MG63 (cell line): ENCODE measurements around the gene GMDS. TPM values are rescaled to one million over a fixed set of nuclear protein-coding genes. Genes with fewer than 3 reads are reported as not detected.
A peak's percentile ranks its signal among the peaks of the same experiment; 100 is the strongest.

Experiments used
- DNase-seq: peaks from one replicate; pipeline ENCODE4 v3.0.0-alpha.2; 2020
- H3K27me3 ChIP-seq: fragments of 250-450 bp; sonication (Bioruptor Pico); 2 replicates; pipeline ENCODE4 v1.5.1; 2020; ENCODE audit warnings: mild to moderate bottlenecking, moderate library complexity
- H3K36me3 ChIP-seq: fragments of 250-450 bp; sonication (Bioruptor Pico); 2 replicates; pipeline ENCODE4 v1.5.1; 2020; ENCODE audit warnings: mild to moderate bottlenecking, moderate library complexity
- H3K4me3 ChIP-seq: fragments of 250-450 bp; sonication (Bioruptor Pico); 2 replicates; pipeline ENCODE4 v1.5.1; 2020; ENCODE audit warnings: mild to moderate bottlenecking, moderate library complexity
- H3K9me3 ChIP-seq: fragments of 250-450 bp; sonication (Bioruptor Pico); 2 replicates; pipeline ENCODE4 v1.5.1; 2020; ENCODE audit warnings: mild to moderate bottlenecking, moderate library complexity
- total RNA-seq: library from RNA; depleted of rRNA; stranded (reverse); fragments of >200 nt; shearing (Covaris generic); gene quantifications from 2 replicates; pipeline ENCODE4 v1.2.3, GENCODE V29; 2014; ENCODE audit warnings: low replicate concordance

GMDS gene
- total RNA-seq, 1 experiment from 2014 or later: 1.8 TPM

GRCh38 chr6:2033544-2033943 is 211.9 kb downstream of the GMDS start:
- H3K36me3 ChIP-seq: no peaks in the 10 kb centered on the region

GRCh38 chr6:2030682-2031244 is 214.6 kb downstream of the GMDS start:
- Histone ChIP-seq H3K4me3 (no peak overlapping the region), H3K36me3 (no peaks in the 10 kb centered on the region), H3K27me3 (no peaks in the 10 kb centered on the region), H3K9me3 (no peaks in the 10 kb centered on the region)
- no peak for DNase-seq

More at GRCh38 chr6:2033544-2033943, 211.9 kb downstream of the GMDS start:
- DNase-seq: no peak
- no peaks in the 10 kb centered on the region for H3K9me3 ChIP-seq
- H3K27me3 ChIP-seq: no peaks in the 10 kb centered on the region
- no peak overlapping the region for H3K4me3 ChIP-seq

- Histone ChIP-seq H3K36me3 (no peaks in the 10 kb centered on the region), H3K4me3 (no peak overlapping the region), H3K9me3 (no peaks in the 10 kb centered on the region), H3K27me3 (no peaks in the 10 kb centered on the region)
- no peak for DNase-seq
Observed at GRCh38 chr6:2029952-2030351, 215.5 kb downstream of the GMDS start.

GRCh38 chr6:2029130-2029794 is 216.1 kb downstream of the GMDS start:
- no peak for DNase-seq
- no peaks in the 10 kb centered on the region for H3K27me3 ChIP-seq
- H3K4me3 ChIP-seq: no peak overlapping the region
- no peaks in the 10 kb centered on the region for H3K36me3 ChIP-seq
- no peaks in the 10 kb centered on the region for H3K9me3 ChIP-seq

- Histone ChIP-seq H3K36me3 (no peaks in the 10 kb centered on the region), H3K27me3 (no peaks in the 10 kb centered on the region), H3K4me3 (no peak overlapping the region), H3K9me3 (no peaks in the 10 kb centered on the region)
- no peak for DNase-seq
Observed at GRCh38 chr6:2028457-2029038, 216.9 kb downstream of the GMDS start.

- Histone ChIP-seq H3K36me3 (no peaks in the 10 kb centered on the region), H3K27me3 (no peaks in the 10 kb centered on the region), H3K4me3 (no peak overlapping the region), H3K9me3 (no peaks in the 10 kb centered on the region)
- no peak for DNase-seq
Observed at GRCh38 chr6:2026133-2026532, 219.3 kb downstream of the GMDS start.

- Histone ChIP-seq H3K27me3 (no peaks in the 10 kb centered on the region), H3K36me3 (no peaks in the 10 kb centered on the region), H3K4me3 (no peak overlapping the region), H3K9me3 (no peaks in the 10 kb centered on the region)
- peak; percentile 54 for DNase-seq
Observed at GRCh38 chr6:2021713-2022125, 223.7 kb downstream of the GMDS start.

- DNase-seq: peak; percentile 3
- Histone ChIP-seq H3K4me3 (no peak overlapping the region), H3K9me3 (no peaks in the 10 kb centered on the region), H3K36me3 (no peaks in the 10 kb centered on the region), H3K27me3 (no peaks in the 10 kb centered on the region)
Observed at GRCh38 chr6:2020909-2021308, 224.5 kb downstream of the GMDS start.

- no peak for DNase-seq
- Histone ChIP-seq H3K27me3 (no peaks in the 10 kb centered on the region), H3K9me3 (no peaks in the 10 kb centered on the region), H3K36me3 (no peaks in the 10 kb centered on the region), H3K4me3 (no peak overlapping the region)
Observed at GRCh38 chr6:2019051-2019450, 226.4 kb downstream of the GMDS start.

GRCh38 chr6:2016040-2016439 is 229.4 kb downstream of the GMDS start:
- no peak for DNase-seq
- no peaks in the 10 kb centered on the region for H3K9me3 ChIP-seq
- no peak overlapping the region for H3K4me3 ChIP-seq
- no peaks in the 10 kb centered on the region for H3K27me3 ChIP-seq
- H3K36me3 ChIP-seq: no peaks in the 10 kb centered on the region

GRCh38 chr6:2008383-2008976 is 236.9 kb downstream of the GMDS start:
- no peak for DNase-seq
- H3K9me3 ChIP-seq: no peaks in the 10 kb centered on the region
- no peaks in the 10 kb centered on the region for H3K27me3 ChIP-seq
- no peak overlapping the region for H3K4me3 ChIP-seq
- no peaks in the 10 kb centered on the region for H3K36me3 ChIP-seq

GRCh38 chr6:2007165-2007564 is 238.2 kb downstream of the GMDS start:
- H3K36me3 ChIP-seq: no peaks in the 10 kb centered on the region
- H3K4me3 ChIP-seq: no peak overlapping the region
- no peaks in the 10 kb centered on the region for H3K9me3 ChIP-seq
- H3K27me3 ChIP-seq: no peaks in the 10 kb centered on the region
- no peak for DNase-seq

GRCh38 chr6:2004888-2005287 is 240.5 kb downstream of the GMDS start:
- no peaks in the 10 kb centered on the region for H3K9me3 ChIP-seq
- no peak overlapping the region for H3K4me3 ChIP-seq
- no peaks in the 10 kb centered on the region for H3K36me3 ChIP-seq
- no peaks in the 10 kb centered on the region for H3K27me3 ChIP-seq
- no peak for DNase-seq

GRCh38 chr6:2000962-2001361 is 244.4 kb downstream of the GMDS start:
- no peak for DNase-seq
- Histone ChIP-seq H3K27me3 (no peaks in the 10 kb centered on the region), H3K36me3 (no peaks in the 10 kb centered on the region), H3K4me3 (no peak overlapping the region), H3K9me3 (no peaks in the 10 kb centered on the region)

- Histone ChIP-seq H3K9me3 (no peaks in the 10 kb centered on the region), H3K4me3 (no peak overlapping the region), H3K27me3 (no peaks in the 10 kb centered on the region), H3K36me3 (no peaks in the 10 kb centered on the region)
- no peak for DNase-seq
Observed at GRCh38 chr6:1997702-1998101, 247.7 kb downstream of the GMDS start.

GRCh38 chr6:1995636-1996035 is 249.8 kb downstream of the GMDS start:
- Histone ChIP-seq H3K4me3 (no peak overlapping the region), H3K9me3 (no peaks in the 10 kb centered on the region), H3K36me3 (no peaks in the 10 kb centered on the region), H3K27me3 (no peaks in the 10 kb centered on the region)
- no peak for DNase-seq

GRCh38 chr6:1993042-1993441 is 252.4 kb downstream of the GMDS start:
- peak; percentile 42 for DNase-seq
- no peak overlapping the region for H3K4me3 ChIP-seq
- no peaks in the 10 kb centered on the region for H3K9me3 ChIP-seq
- H3K36me3 ChIP-seq: no peaks in the 10 kb centered on the region
- H3K27me3 ChIP-seq: no peaks in the 10 kb centered on the region
